SW480 (cell line): ENCODE results near the gene RAI14.
"Not testable (repeated sequence)": the region's sequence is repeated elsewhere in the genome, so short reads cannot be mapped to it uniquely, and the experiment has no call there.

Experiments
- DNase-seq: peaks from one replicate; pipeline ENCODE4 v3.0.0-alpha.2; 2016; ENCODE audit warnings: low spot score

RAI14 gene

DNA sequence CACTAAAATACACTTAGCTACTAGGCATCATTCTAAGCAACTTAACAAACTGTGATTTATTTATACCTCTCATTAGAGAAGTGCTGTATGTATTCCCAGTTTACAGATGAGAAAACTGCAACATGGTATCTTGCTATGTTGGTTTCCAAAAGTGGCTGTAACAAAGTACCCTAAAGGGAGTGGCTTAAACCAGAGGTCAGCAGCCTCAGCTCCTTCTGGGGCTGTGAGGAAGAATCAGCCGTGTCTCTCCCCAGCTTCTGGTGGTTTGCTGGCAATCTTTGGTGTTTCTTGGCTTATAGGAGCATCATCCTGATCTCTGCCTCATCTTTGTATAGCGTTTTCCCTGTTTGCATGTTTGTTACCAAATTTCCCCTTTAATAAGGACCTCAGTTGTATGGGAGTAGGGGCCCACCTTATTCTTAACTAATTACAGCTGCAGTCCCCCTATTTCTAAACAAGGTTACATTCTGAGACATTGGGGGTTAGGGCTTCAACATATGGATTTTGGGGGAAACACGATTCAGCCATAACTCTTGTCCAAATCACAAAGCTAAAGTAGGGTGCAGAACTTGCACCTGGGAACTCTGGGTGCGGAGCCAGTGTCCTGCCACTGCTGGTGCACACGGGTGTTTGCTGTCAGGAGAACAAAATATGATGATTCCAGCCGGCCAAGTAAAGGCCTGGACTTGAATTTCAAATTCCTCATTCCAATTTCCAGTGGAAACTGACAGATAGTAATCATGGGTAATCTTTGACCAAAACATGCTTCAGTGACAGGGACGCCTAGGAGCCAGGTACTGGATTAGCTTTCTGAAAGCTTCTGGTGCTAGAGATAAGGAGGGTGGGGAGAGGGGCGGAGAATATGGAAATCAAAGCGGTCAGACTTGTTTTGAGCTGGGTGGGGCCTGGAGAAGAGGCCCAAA is 43.3 kb downstream of the RAI14 start:
- DNase-seq, result no peak

DNA sequence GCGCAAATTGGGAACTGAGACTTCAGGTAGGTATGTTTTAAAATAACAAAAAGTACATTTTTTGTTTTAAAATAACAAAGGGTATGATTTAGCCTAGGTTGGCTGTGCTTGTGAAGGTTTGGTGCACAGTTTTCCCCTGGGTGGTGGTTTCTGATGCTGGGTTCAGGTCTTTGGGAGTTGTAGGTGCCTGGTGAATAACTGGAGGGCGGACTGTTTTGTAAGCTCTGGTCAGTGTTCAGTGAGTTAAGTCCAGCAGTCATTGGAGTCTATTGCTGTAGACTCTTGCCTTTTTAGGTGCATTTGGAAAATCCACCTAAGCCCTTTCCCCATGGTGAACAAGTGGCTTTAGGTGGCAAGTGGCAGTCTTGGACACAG is 43.9 kb downstream of the RAI14 start:
- DNase-seq, result no peak

DNA sequence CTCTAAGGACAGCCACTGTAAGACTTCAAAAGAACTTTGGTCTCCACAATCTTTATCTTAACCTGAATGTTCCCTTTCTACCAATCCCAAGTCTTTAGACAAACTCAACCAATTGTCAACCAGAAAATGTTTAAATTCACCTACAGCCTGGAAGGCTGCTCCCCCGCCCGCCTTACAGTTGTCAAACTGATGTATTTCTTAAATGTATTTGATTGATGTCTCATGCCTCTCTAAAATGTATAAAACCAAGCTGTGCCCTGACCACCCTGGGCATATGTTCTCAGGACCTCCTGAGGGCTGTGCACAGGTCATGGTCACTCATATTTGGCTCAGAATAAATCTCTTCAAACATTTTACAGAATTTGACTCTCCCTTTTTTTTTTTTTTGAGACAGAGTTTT is 45.3 kb downstream of the RAI14 start:
- DNase-seq, result not testable (repeated sequence)

DNA sequence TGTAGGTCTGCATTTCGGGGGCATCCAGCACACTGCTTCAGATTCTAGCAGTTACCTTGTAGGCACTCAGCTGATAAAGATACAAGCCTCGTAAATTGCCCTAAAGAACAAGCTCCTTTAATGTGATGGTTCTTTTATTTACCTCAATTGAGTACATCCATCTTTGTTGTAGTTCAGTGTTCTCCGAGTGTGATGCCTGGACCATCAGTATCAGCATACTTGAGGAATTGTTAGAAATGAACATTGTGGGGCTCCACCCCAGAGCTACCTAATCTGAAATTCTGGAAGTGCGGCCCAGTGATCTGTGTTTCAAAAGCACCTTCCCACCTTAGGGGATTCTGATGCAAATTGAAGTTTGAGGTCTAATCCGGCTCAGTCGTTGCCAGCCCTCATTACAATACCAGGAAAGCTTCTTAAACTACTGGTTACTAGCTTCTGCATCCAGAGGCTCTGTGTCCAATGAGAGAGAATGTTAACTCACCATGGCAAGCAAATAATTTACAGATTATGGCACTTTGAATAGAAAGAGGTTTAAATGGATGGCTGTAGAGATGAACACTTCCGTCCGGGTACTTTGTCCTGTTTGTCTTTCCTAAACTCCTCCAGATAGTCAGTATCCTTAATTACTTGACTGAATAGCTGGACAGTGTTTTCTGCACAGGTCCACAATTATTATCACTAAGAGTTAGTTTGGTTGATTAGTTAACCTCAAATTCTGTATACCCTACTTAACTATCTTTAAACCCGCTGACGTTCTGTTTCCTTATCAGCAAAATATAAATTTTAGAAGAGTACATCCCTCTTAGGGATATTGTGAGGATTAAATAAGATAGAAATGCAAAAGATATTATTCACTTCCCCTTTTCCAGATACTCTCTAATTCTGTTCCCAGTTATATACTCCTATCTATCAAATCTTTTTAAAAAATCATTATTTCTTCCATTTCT is 47.9 kb downstream of the RAI14 start:
- no peak for DNase-seq

DNA sequence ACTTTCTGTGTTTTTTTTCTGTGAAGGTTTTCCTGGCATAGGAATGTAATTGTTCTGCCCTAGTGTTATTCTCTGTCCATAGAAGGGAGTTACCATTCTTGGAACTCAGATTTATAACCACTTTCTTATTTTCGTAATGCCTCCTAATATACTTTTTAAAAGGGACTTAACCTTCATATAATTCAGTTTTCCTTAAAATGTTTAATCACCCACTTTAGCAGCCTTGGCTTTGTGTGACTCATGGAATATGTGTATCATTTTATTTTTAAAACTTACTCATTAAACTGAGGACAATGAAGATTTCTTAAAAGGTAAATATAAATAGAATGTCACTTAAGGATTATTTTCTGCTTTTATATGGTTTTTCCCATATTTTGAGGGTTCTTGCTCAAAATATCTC is 50.0 kb downstream of the RAI14 start:
- DNase-seq, result no peak

DNA sequence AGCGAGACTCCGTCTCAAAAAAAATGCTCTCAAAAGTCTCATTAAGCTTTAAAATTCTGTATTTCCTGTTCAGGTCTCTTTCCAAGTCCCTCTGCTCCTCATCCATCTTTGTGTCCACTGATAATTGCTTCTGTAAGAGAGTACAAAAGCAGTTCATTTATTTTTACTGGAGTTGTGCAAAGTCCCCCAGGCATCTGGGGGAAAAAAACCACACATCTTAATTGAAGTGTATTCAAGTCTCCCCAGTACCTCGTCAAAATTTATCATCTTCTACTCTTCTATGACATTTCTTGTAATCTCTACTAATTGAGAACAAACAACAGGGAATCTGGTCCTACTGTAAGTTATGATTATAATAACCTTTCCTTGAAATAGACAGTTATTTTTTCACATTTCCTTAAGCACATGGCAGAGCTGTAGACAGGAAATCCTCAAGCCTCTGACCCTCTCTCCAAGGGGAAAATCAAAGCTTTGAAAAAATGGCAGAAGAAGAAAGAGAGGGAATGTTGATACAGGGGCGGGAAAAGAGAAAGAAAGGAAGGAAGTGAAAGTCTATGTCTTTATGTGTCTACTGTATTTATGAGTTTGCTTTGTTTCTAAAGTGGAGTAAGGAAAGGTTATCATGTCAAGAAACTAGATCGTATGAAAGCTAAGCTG is 51.5 kb downstream of the RAI14 start:
- no peak for DNase-seq

DNA sequence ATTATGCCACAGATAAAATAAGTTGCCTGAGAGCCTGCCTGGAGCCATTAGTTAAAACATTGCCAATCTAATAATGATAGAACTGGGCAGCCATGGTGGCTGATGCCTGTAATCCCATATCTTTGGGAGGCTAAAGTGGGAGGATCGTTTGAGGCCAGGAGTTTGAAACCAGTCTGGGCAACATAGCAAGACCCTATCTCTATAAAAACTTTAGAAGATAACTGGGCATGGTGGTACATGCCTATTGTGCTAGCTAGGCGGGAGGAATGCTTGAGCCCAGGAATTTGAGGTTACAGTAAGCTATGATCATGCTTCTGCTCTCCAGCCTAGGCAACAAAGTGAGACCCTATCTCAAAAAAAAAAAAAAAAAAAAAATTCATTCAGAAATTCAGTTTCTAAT is 52.6 kb downstream of the RAI14 start:
- DNase-seq, result no peak

DNA sequence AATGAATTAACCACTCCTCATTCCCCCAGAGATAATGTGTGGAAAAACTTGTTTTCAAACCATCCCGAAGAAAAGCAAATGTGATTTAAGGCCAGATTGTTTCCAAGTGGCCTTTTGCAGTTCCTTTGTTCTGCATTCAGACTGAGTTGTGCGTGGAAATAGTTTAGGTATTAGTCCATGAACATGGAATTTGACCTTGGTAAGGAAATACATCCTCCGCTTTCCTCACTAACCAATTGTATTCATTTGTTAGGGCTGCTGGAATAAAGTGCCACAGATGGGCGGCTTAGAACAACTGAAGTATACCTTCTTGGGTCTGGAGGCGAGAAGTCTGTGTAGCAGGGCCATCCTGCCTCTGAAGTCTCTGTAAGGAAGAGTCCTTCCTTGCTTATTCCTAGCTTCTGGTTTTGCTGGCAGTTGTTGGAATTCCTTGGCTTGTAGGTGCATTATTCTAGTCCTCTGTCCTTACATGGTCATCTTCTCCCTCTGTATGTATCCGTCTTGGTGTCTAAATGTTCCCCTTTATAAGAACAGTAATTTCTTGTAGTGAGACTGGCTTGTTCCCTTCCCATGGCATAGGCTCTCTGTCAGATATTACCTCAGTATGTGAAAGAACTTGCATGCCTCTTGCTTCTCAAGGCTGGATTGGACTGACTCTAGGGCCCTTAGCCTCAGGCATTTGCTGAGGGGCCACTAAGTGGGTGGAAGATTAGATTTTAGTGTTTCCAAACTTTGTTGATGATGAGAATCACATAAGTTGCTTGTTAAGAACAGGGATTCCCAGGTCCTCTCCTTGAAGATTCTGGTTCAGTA is 53.9 kb downstream of the RAI14 start:
- DNase-seq, result no peak

DNA sequence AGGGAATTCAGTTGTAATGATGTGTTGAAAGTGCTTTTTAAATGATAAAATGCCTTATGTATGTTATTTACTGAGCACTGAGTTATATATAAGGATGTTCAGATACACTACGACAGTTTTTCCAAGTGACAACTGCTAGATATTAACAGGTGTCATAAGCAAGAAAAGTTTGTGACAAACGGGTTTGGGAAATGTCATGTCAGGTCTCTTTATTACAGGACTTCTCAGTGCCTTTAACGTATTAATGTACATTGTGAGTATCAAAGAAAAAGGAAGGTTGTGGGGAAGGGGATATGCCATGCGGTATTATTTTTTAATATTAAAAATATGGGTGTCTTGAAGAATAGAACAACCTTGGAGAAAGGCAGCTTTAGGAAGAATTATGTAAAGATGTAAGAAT is 56.4 kb downstream of the RAI14 start:
- no peak for DNase-seq

DNA sequence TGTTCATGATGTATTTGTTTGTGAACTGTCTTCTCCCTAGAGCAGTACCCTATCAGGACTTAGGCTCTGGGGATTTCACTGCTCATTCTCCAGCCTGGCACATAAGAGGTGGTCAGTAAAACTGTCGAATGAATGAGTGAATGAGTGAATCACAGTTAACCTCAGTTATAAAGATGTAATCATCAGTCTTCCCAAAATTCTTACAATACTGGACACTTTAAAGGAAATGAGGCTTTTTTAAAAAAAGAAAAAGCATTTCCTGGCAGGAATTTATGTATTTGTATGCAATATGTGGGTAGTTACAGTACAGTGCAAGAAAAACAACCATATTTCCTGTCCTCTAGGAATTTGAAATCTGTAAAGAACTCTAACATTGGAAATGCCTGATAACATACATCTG is 59.6 kb downstream of the RAI14 start:
- DNase-seq, result no peak

DNA sequence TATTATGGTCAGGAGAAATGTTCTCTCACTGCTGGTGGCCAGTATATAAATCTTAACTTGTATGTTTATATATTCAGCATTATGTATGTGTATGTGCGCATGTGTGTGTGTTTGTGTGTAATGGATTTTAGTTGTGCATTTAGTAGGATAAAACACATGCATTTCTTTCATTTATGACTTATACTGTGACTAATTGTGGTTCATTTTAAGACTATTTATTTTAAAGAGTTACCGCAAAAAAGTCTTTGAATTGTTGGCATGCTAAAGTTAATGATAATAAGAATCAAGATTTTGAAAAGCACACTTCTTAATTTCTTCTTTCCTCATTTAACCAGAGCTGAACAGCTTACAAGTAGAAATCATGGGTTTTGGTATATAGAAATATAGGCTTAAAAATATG is 60.9 kb downstream of the RAI14 start:
- no peak for DNase-seq

DNA sequence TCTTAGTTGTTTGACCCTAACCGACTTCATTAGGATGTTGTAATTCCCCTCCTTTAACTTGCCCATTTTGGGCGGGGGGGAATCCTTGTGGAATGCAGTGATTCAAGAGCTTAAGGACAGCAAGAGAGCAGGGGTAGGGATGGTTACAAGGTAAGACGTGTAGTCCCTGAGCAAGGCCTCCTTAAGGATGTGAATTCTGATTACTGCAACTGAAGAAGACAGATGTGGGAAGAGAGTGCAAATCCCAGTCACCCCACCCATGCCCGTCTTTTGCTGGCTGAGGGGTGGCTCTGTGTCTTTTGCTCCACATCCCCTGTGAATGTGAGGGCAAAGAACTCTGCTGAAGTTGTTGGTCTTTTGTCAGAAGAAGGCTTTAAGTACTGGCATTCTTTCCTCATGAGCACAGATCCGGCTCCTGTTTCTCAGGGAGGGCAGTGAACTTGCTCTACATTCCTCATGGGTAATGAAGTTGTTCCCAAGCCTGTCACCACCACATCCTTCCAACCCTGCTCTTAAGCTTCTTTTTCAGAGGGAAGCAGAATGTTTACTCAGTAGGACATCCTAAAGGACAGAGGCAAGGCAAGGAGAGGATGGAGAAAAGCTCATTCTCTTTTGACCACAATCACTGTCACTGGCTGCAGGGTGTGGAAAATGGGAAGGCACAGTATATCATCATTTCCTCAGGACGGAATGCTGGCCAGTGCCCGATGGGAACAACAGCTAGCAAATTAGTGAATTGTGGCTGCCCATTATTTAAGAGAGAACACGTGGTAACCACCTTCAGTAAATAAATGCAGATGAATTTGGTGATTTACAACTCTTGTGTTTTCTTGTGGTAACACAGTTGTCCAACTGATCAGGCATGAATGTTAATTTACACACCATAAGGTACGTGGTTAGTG is 61.5 kb downstream of the RAI14 start:
- DNase-seq, result no peak

DNA sequence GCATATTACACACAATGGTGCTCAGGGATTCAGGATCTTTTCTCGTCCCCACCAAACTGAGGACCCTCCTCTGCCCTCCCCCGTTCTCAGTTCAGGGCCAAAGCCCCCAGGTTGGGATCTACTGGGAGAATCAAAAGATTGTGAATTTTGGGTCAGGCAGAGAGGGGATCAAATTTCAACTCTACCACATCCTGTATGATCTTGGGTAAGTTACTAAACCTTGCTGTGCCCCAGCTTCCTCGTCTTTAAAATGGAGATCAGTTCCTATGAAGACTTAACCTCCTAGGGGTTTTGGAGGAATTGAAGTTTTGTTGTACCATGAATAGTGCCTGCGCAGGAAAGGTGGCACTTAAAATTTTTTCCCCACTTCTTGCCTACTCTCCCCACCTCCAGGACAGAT is 62.4 kb downstream of the RAI14 start:
- DNase-seq, result no peak

DNA sequence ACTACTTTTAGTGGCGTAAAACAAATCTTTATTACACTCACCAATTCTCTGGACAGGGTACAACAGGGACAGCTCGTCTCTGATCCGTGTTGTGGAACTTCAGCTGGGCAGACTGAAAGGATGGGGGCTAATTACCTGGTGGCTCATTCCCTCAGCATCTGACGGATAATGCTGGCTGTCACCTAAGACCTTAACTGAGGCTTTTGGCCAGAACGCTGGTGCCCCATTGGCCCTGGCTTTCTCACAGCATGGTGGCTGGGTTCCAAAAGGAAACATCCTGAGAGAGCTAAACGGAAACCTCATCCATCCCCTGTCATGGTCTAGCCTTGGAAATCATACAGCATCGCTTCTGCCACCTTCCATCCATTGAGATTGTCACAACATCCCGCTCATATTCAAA is 62.9 kb downstream of the RAI14 start:
- DNase-seq, result no peak

DNA sequence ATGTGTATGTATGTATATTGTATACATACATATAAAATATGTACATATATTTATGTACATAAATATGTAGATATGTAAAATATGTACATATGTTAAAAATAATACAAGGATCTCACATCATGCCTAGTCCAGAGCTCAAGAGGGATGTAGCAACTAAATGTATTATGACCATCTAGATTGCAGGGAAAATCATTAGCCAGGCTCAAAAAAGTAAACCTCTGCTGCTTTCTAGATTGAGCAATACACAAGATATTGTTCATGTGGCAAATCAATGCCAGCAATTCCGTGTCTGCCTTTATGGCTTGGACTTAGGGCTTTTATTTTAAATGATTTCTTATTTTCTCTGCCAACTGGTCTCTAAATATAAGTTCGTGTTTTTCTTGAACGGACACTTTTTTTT is 65.2 kb downstream of the RAI14 start:
- no peak for DNase-seq

DNA sequence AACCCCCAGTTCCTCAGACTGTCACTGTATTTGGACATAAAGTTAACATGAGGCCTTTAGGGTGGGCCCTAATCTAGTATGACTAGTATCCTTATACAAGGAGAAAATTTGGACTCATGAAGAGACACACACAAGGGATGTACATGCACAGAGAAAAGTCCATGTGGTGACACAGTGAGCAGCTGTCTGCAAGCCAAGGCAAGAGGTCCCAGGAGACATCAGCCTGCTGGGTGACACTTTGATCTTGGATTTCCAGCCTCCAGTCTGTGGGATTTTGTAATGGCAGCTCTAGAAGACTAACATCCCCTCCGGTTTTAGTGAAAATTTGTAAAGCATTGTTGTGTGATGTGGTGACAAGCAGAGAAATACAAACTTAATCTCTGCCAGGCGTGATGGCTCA is 66.1 kb downstream of the RAI14 start:
- DNase-seq, result no peak

DNA sequence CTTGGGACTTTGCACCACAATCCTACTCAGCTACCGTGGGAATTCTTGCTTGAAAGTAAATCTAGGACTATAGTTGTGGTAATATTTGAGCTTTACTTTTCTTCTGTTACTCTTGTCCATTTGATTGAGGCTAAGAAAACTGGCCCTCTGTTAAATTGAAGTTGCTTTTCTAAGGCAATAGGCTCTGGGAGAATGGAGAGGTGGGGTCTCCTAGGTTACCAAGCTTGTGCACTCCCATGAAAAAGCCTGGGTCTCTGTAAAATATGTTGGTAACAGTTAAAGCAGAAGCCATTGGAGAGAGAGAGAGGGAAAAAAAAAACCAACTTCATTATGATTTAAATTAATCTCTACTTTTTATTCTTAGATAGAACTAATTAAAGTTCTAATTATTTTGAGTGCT is 68.6 kb downstream of the RAI14 start:
- DNase-seq, result no peak

DNA sequence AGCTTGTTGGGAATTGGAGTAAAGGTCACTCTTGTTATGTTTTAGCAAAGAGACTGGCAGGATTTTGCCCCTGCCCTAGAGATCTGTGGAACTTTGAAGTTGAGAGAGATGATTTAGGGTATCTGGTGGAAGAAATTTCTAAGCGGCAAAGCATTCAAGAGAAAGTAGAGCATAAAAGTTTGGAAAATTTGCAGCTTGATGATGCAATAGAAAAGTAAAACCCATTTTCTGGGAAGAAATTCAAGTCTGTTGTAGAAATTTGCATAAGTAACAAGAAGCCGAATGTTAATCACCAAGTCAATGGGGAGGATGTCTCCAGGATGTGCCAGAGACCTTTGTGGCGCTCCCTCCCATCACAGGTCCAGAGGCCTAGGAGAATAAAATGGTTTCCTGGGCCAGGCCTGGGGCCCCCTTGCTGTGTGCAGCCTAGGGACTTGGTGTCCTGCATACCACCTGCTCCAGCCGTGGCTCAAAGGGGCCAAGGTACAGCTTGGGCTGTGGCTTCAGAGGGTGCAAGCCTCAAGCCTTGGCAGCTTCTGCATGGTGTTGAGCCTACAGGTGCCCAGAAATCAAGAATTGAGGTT is 71.1 kb downstream of the RAI14 start:
- not testable (repeated sequence) for DNase-seq

DNA sequence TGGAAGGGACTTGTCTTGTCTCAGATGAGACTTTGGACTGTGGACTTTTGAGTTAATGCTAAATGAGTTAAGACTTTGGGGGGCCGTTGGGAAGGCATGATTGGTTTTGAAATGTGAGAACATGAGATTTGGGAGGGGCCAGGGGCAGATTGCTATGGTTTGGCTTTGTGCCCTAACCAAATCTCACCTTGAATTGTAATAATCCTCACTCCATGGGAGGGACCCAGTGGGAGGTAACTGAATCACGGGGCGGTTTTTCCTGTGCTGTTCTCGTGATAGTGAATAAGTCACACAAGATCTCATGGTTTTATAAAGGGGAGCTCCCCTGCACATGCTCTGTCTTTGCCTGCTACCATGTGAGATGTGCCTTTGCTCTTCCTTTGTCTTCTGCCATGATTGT is 72.1 kb downstream of the RAI14 start:
- DNase-seq, result no peak
